ENCODE data around the gene FHIP1A.

The FHIP1A gene

GRCh38 chr4:151418385-151418784, 9.4 kb downstream of the FHIP1A start:
- DNase-seq, result peak; percentile 84

- no peak for DNase-seq
Measured at GRCh38 chr4:151418856-151419255, 9.9 kb downstream of the FHIP1A start.

- no peak for DNase-seq
Measured at GRCh38 chr4:151420250-151420807, 11.4 kb downstream of the FHIP1A start.

GRCh38 chr4:151422854-151423253, 13.9 kb downstream of the FHIP1A start:
- no peak for DNase-seq

- no peak for DNase-seq
Measured at GRCh38 chr4:151426513-151426912, 17.5 kb downstream of the FHIP1A start.

- no peak for DNase-seq
Measured at GRCh38 chr4:151427266-151427665, 18.3 kb downstream of the FHIP1A start.

- DNase-seq, result no peak
Measured at GRCh38 chr4:151428346-151428745, 19.4 kb downstream of the FHIP1A start.

- no peak for DNase-seq
Measured at GRCh38 chr4:151429957-151430570, 21.1 kb downstream of the FHIP1A start.

GRCh38 chr4:151430740-151431457, 21.9 kb downstream of the FHIP1A start:
- no peak for DNase-seq

GRCh38 chr4:151431728-151432127, 22.8 kb downstream of the FHIP1A start:
- no peak for DNase-seq

- DNase-seq, result no peak
Measured at GRCh38 chr4:151432654-151433053, 23.7 kb downstream of the FHIP1A start.

- DNase-seq, result peak; percentile 73
Measured at GRCh38 chr4:151434183-151434860, 25.3 kb downstream of the FHIP1A start.

- no peak for DNase-seq
Measured at GRCh38 chr4:151436093-151436518, 27.1 kb downstream of the FHIP1A start.

- DNase-seq, result no peak
Measured at GRCh38 chr4:151437505-151437904, 28.5 kb downstream of the FHIP1A start.

- DNase-seq, result no peak
Measured at GRCh38 chr4:151438154-151438553, 29.2 kb downstream of the FHIP1A start.

GRCh38 chr4:151439320-151439719, 30.3 kb downstream of the FHIP1A start:
- DNase-seq, result no peak

- DNase-seq, result no peak
Measured at GRCh38 chr4:151442002-151442401, 33.0 kb downstream of the FHIP1A start.

- no peak for DNase-seq
Measured at GRCh38 chr4:151443247-151443646, 34.3 kb downstream of the FHIP1A start.

- DNase-seq, result no peak
Measured at GRCh38 chr4:151443752-151444151, 34.8 kb downstream of the FHIP1A start.

- no peak for DNase-seq
Measured at GRCh38 chr4:151446208-151446607, 37.2 kb downstream of the FHIP1A start.

GRCh38 chr4:151454513-151454912, 45.5 kb downstream of the FHIP1A start:
- no peak for DNase-seq

GRCh38 chr4:151455212-151455611, 46.2 kb downstream of the FHIP1A start:
- DNase-seq, result no peak

- no peak for DNase-seq
Measured at GRCh38 chr4:151458148-151458547, 49.2 kb downstream of the FHIP1A start.

All from fibroblast of skin of right quadriceps (primary cell).